ENCODE data around the gene CTBP2. TPM values are rescaled to one million over a fixed set of nuclear protein-coding genes. Genes with fewer than 3 reads are reported as not detected.

The CTBP2 gene
- total and polyA plus RNA-seq, 2 of the 13 experiments (the other 11 are each of a cell fraction or from before 2014, with no cell fraction given), result 0.08 TPM; not detected in 1

DNA sequence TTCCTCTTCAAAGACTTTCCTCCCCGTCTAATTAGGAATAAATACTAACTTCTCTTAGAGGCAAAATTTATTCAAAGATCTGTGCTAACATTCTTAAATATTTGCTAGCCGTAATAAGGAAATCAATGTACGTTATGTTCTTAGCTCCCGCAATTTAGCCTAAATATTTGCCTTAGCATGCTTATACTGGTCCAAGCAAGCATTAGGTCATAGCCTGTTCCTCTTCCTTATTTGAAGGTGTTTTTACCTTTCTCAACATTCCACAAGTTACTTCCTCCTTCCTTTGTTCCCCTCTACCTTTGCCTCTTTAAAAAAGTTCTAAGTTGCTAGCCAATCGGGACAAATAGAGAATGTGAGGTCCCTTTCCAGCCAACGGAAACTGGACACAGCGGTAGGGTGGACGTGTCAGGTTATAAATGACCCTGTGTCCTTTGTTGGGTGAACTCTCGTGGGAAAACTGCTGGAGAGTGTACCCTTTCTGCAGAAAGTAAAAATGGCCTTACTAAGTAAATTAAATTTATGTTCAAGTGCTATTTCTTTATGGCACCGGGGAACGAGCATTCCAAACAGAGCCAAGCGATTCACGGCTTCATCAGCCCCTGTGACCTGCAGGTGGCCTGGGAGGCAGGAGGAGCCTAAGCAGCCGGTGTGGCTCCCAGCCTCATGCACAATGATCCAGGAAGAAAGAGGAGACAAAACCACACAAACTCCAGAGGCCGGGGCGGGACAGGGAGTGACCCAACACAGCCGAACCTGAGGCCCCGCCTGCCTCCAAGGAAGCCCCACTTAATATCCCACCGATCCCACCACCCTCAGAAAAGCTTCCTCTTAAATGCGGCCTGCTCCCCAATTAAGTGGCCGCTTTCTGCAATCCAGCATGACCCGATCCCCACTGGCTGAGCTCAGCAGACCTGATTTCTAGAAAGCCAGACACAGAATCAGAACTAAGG, 151.4 kb downstream of the CTBP2 start (continued):
- TF ChIP-seq, protein P1, sequence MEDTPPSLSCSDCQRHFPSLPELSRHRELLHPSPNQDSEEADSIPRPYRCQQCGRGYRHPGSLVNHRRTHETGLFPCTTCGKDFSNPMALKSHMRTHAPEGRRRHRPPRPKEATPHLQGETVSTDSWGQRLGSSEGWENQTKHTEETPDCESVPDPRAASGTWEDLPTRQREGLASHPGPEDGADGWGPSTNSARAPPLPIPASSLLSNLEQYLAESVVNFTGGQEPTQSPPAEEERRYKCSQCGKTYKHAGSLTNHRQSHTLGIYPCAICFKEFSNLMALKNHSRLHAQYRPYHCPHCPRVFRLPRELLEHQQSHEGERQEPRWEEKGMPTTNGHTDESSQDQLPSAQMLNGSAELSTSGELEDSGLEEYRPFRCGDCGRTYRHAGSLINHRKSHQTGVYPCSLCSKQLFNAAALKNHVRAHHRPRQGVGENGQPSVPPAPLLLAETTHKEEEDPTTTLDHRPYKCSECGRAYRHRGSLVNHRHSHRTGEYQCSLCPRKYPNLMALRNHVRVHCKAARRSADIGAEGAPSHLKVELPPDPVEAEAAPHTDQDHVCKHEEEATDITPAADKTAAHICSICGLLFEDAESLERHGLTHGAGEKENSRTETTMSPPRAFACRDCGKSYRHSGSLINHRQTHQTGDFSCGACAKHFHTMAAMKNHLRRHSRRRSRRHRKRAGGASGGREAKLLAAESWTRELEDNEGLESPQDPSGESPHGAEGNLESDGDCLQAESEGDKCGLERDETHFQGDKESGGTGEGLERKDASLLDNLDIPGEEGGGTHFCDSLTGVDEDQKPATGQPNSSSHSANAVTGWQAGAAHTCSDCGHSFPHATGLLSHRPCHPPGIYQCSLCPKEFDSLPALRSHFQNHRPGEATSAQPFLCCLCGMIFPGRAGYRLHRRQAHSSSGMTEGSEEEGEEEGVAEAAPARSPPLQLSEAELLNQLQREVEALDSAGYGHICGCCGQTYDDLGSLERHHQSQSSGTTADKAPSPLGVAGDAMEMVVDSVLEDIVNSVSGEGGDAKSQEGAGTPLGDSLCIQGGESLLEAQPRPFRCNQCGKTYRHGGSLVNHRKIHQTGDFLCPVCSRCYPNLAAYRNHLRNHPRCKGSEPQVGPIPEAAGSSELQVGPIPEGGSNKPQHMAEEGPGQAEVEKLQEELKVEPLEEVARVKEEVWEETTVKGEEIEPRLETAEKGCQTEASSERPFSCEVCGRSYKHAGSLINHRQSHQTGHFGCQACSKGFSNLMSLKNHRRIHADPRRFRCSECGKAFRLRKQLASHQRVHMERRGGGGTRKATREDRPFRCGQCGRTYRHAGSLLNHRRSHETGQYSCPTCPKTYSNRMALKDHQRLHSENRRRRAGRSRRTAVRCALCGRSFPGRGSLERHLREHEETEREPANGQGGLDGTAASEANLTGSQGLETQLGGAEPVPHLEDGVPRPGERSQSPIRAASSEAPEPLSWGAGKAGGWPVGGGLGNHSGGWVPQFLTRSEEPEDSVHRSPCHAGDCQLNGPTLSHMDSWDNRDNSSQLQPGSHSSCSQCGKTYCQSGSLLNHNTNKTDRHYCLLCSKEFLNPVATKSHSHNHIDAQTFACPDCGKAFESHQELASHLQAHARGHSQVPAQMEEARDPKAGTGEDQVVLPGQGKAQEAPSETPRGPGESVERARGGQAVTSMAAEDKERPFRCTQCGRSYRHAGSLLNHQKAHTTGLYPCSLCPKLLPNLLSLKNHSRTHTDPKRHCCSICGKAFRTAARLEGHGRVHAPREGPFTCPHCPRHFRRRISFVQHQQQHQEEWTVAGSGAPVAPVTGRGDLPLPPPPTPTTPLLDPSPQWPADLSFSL (CRISPR knock-in tag; IDR thresholded peaks at IDR 0.05), result no peak
- TF ChIP-seq ZBTB8A (CRISPR knock-in tag; IDR thresholded peaks at IDR 0.05; ENCODE audit: borderline replicate concordance, low read depth), result no peak
- no peak for TF ChIP-seq ZNF878 (CRISPR knock-in tag; IDR thresholded peaks at IDR 0.05)

DNA sequence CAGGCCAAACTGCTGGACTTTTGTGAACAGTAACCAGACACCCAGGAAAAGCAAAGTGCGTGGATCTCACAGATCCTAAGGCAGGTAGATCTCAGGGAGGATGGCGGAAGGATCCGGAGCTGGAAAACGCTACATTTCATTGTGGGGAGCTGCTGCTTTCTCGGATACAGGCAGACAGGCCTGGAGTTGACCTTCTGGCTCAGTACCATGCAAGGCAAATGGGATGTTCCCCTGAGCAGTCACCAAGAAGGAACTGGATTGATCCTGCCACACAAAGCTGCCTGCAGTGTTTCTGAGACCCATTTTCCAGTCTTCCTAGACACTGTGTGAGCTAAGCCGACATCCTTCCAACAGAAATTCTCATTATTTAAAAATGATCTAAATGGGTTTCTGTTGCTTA, 152.9 kb downstream of the CTBP2 start:
- intact Hi-C loops (cut with micrococcal nuclease; ENCODE audit: unreplicated experiment), result no loop called here
- no TSS peak for BruUV-seq (replicated peaks)
- H3K27me3 ChIP-seq (ENCODE audit: control insufficient read depth in 1 of 2, insufficient read depth in 2 of 2, low read length in 2 of 2), result peaks cover 20 to 72% of the 10 kb centered on the region in 2 experiments
- POLR2A ChIA-PET, result no interaction called here
- no peak overlapping the region for H3K27ac ChIP-seq (ENCODE audit: extremely low read length, insufficient read depth, low read length)
- CTCF ChIA-PET (ENCODE audit: low intra/inter-chr PET ratio, low total read pairs), result no interaction called here
- no peak overlapping the region for H3K9ac ChIP-seq (ENCODE audit: insufficient read depth, low read depth, low read length)
- WGBS (ENCODE audit: low lambda C conversion rate), result 38% methylated on average over 3 of the region's 6 CpGs
- H4K20me1 ChIP-seq (ENCODE audit: insufficient read depth, low read length), result no peaks in the 10 kb centered on the region
- DNase-seq (ENCODE audit: low spot score) (no peak), ATAC-seq (no peak), FAIRE-seq (no peak)
- no peaks in the 10 kb centered on the region for H3K79me2 ChIP-seq (ENCODE audit: insufficient read depth, low read length)
- H3K4me2 ChIP-seq (ENCODE audit: low read depth, low read length), result no peak overlapping the region
- no peak overlapping the region for H2AFZ ChIP-seq (ENCODE audit: low read length)
- no peaks in the 10 kb centered on the region for H3K9me3 ChIP-seq (ENCODE audit: low read length)
- H3K4me1 ChIP-seq (ENCODE audit: insufficient read depth, low read length), result no peaks in the 10 kb centered on the region
- H3K4me3 ChIP-seq (replicated peaks in 1 of 3; ENCODE audit: insufficient read depth in 1 of 3, low read depth in 2 of 3, low read length in 3 of 3), result no peak overlapping the region
- H3K36me3 ChIP-seq (replicated peaks in 1 of 2; ENCODE audit: control insufficient read depth in 1 of 2, insufficient read depth in 2 of 2, low read length in 2 of 2), result no peaks in the 10 kb centered on the region
- in situ Hi-C loops (cut with HindIII; ENCODE audit: extremely low pct_ligation_motif_present, low pct_unique_long_range_greater_than_20kb), result no loop called here
- no peak for TF ChIP-seq NFIC (IDR thresholded peaks at IDR 0.05; ENCODE audit: low read length)
- no peak for TF ChIP-seq ZNF720 (CRISPR knock-in tag; IDR thresholded peaks at IDR 0.05)
- no peak for TF ChIP-seq ZNF792 (CRISPR knock-in tag; IDR thresholded peaks at IDR 0.05)
- TF ChIP-seq, protein P2, sequence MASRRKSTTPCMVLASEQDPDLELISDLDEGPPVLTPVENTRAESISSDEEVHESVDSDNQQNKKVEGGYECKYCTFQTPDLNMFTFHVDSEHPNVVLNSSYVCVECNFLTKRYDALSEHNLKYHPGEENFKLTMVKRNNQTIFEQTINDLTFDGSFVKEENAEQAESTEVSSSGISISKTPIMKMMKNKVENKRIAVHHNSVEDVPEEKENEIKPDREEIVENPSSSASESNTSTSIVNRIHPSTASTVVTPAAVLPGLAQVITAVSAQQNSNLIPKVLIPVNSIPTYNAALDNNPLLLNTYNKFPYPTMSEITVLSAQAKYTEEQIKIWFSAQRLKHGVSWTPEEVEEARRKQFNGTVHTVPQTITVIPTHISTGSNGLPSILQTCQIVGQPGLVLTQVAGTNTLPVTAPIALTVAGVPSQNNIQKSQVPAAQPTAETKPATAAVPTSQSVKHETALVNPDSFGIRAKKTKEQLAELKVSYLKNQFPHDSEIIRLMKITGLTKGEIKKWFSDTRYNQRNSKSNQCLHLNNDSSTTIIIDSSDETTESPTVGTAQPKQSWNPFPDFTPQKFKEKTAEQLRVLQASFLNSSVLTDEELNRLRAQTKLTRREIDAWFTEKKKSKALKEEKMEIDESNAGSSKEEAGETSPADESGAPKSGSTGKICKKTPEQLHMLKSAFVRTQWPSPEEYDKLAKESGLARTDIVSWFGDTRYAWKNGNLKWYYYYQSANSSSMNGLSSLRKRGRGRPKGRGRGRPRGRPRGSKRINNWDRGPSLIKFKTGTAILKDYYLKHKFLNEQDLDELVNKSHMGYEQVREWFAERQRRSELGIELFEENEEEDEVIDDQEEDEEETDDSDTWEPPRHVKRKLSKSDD (CRISPR knock-in tag; IDR thresholded peaks at IDR 0.05; ENCODE audit: low read depth), result no peak
- TF ChIP-seq ZNF605 (CRISPR knock-in tag; IDR thresholded peaks at IDR 0.05), result no peak
- TF ChIP-seq, protein P3, sequence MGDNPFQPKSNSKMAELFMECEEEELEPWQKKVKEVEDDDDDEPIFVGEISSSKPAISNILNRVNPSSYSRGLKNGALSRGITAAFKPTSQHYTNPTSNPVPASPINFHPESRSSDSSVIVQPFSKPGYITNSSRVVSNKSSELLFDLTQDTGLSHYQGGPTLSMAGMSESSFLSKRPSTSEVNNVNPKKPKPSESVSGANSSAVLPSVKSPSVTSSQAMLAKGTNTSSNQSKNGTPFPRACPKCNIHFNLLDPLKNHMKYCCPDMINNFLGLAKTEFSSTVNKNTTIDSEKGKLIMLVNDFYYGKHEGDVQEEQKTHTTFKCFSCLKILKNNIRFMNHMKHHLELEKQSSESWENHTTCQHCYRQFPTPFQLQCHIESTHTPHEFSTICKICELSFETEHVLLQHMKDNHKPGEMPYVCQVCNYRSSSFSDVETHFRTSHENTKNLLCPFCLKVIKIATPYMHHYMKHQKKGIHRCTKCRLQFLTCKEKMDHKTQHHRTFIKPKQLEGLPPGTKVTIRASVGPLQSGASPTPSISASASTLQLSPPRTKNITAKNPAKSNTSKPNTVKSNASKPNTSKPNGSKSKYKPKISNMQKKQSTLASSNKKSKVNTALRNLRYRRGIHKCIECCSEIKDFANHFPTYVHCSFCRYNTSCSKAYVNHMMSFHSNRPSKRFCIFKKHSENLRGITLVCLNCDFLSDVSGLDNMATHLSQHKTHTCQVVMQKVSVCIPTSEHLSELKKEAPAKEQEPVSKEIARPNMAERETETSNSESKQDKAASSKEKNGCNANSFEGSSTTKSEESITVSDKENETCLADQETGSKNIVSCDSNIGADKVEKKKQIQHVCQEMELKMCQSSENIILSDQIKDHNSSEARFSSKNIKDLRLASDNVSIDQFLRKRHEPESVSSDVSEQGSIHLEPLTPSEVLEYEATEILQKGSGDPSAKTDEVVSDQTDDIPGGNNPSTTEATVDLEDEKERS (CRISPR knock-in tag; IDR thresholded peaks at IDR 0.05), result no peak

Data from HepG2 (cell line).